ENCODE data around the gene HIF3A. TPM values are rescaled to one million over a fixed set of nuclear protein-coding genes. Genes with fewer than 3 reads are reported as not detected.
"Not testable (repeated sequence)": the region's sequence is repeated elsewhere in the genome, so short reads cannot be mapped to it uniquely, and the experiment has no call there.

HIF3A gene
- total RNA-seq, 1 donor from 2014 or later, result 12.6 TPM

DNA sequence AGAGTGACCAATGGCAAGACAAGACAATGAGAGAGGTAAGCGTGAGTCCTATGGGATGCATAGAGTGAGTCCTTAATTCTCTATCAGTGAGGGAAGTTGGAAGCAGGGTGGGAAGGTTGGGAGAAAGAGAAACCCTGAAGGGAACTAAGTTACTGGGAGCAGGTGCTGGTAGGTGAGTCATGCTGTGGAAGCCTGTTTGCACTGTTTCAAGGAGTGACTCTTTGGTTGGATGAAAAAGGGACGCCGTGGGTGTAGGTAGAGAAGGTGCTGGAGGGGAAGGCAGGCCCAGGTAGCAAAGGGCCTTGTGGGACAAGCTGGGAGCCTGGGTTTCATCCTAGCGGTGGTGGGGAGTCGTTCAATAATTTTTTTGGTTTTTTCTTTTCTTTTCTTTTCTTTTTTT is 45.4 kb upstream of the HIF3A start:
- no peaks in the 10 kb centered on the region for H3K36me3 ChIP-seq (ENCODE audit: insufficient read depth, low read length)
- no peak overlapping the region for H3K4me2 ChIP-seq (ENCODE audit: low read length)
- H3K27ac Mint-ChIP-seq (ENCODE audit: unreplicated experiment), result no peak overlapping the region
- peaks cover 4% of the 10 kb centered on the region for H3K4me1 Mint-ChIP-seq (ENCODE audit: low read depth, unreplicated experiment)
- no peaks in the 10 kb centered on the region for H3K4me1 ChIP-seq (ENCODE audit: insufficient read depth, low read length)
- no peaks in the 10 kb centered on the region for H3K9me3 Mint-ChIP-seq (ENCODE audit: unreplicated experiment)
- peaks cover 64% of the 10 kb centered on the region for H3K27me3 ChIP-seq (ENCODE audit: insufficient read depth, low read length)
- H3K79me2 ChIP-seq (ENCODE audit: insufficient read depth, low read length), result no peaks in the 10 kb centered on the region
- FAIRE-seq, result no peak
- no peak overlapping the region for H3K27ac ChIP-seq (ENCODE audit: low read depth, low read length)
- no peaks in the 10 kb centered on the region for H3K36me3 Mint-ChIP-seq (ENCODE audit: low read depth, unreplicated experiment)
- H3K4me3 Mint-ChIP-seq (ENCODE audit: unreplicated experiment), result no peak overlapping the region
- no peak for TF ChIP-seq EZH2 (IDR thresholded peaks at IDR 0.05; ENCODE audit: insufficient read depth, low read length)
- TF ChIP-seq, protein P1, sequence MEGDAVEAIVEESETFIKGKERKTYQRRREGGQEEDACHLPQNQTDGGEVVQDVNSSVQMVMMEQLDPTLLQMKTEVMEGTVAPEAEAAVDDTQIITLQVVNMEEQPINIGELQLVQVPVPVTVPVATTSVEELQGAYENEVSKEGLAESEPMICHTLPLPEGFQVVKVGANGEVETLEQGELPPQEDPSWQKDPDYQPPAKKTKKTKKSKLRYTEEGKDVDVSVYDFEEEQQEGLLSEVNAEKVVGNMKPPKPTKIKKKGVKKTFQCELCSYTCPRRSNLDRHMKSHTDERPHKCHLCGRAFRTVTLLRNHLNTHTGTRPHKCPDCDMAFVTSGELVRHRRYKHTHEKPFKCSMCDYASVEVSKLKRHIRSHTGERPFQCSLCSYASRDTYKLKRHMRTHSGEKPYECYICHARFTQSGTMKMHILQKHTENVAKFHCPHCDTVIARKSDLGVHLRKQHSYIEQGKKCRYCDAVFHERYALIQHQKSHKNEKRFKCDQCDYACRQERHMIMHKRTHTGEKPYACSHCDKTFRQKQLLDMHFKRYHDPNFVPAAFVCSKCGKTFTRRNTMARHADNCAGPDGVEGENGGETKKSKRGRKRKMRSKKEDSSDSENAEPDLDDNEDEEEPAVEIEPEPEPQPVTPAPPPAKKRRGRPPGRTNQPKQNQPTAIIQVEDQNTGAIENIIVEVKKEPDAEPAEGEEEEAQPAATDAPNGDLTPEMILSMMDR (IDR thresholded peaks at IDR 0.05; ENCODE audit: insufficient read depth, low read depth, low read length), result no peak
- no peaks in the 10 kb centered on the region for H4K20me1 ChIP-seq (ENCODE audit: insufficient read depth, low read length)
- no peak overlapping the region for H3K9ac ChIP-seq (ENCODE audit: low read length)
- no peak overlapping the region for H3K4me3 ChIP-seq (ENCODE audit: insufficient read depth, low read depth, low read length)
- DNase-seq (ENCODE audit: low read depth), result no peak
- H3K27me3 Mint-ChIP-seq (ENCODE audit: low read depth, unreplicated experiment), result peaks cover 41% of the 10 kb centered on the region
- H3K9me3 ChIP-seq (ENCODE audit: insufficient read depth, low read depth, low read length), result peaks cover 2% of the 10 kb centered on the region
- no peak overlapping the region for H2AFZ ChIP-seq (ENCODE audit: low read depth, low read length)

DNA sequence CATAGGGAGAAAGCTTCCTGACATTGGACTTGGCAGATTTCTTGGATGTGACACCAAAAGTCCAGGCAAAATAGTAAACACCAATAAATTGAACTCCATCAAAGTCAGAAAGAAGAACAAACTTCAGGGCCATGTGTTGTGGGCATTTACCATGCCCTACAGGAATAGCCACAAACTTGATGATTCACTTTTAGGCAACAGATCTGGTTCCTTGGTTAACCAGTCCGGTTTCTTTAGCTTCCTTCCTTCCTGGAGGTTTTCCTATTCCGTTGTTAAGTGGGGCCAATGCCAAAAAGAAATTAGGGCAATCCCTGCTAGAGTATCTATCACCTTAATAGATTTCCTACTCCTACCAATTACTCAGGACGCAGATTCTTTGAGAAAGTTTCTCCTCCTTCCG is 42.1 kb upstream of the HIF3A start:
- no peaks in the 10 kb centered on the region for H3K4me1 ChIP-seq (ENCODE audit: insufficient read depth, low read length)
- H3K27ac ChIP-seq (ENCODE audit: low read depth, low read length), result no peak overlapping the region
- H3K4me2 ChIP-seq (ENCODE audit: low read length), result no peak overlapping the region
- Mint-ChIP-seq H3K27me3 (ENCODE audit: low read depth, unreplicated experiment) (peaks cover 24% of the 10 kb centered on the region), H3K27ac (ENCODE audit: unreplicated experiment) (no peak overlapping the region), H3K4me1 (ENCODE audit: low read depth, unreplicated experiment) (peaks cover 12% of the 10 kb centered on the region), H3K4me3 (ENCODE audit: unreplicated experiment) (no peak overlapping the region), H3K9me3 (ENCODE audit: unreplicated experiment) (no peaks in the 10 kb centered on the region), H3K36me3 (ENCODE audit: low read depth, unreplicated experiment) (no peaks in the 10 kb centered on the region)
- no peak overlapping the region for H3K9ac ChIP-seq (ENCODE audit: low read length)
- FAIRE-seq, result no peak
- H3K27me3 ChIP-seq (ENCODE audit: insufficient read depth, low read length), result peaks cover 54% of the 10 kb centered on the region
- no peak overlapping the region for H2AFZ ChIP-seq (ENCODE audit: low read depth, low read length)
- no peaks in the 10 kb centered on the region for H3K79me2 ChIP-seq (ENCODE audit: insufficient read depth, low read length)
- DNase-seq (ENCODE audit: low read depth), result no peak
- no peak for TF ChIP-seq EZH2 (IDR thresholded peaks at IDR 0.05; ENCODE audit: insufficient read depth, low read length)
- TF ChIP-seq, protein P1 (IDR thresholded peaks at IDR 0.05; ENCODE audit: insufficient read depth, low read depth, low read length), result no peak
- peaks cover 2% of the 10 kb centered on the region for H3K9me3 ChIP-seq (ENCODE audit: insufficient read depth, low read depth, low read length)
- H3K36me3 ChIP-seq (ENCODE audit: insufficient read depth, low read length), result no peaks in the 10 kb centered on the region
- no peaks in the 10 kb centered on the region for H4K20me1 ChIP-seq (ENCODE audit: insufficient read depth, low read length)
- no peak overlapping the region for H3K4me3 ChIP-seq (ENCODE audit: insufficient read depth, low read depth, low read length)

GRCh38 chr19:46256855-46257254 is 40.0 kb upstream of the HIF3A start:
- Mint-ChIP-seq H3K27me3 (ENCODE audit: low read depth, unreplicated experiment) (peaks cover 15% of the 10 kb centered on the region), H3K27ac (ENCODE audit: unreplicated experiment) (peak overlapping the region; percentile 34)
- no peak for FAIRE-seq

DNA sequence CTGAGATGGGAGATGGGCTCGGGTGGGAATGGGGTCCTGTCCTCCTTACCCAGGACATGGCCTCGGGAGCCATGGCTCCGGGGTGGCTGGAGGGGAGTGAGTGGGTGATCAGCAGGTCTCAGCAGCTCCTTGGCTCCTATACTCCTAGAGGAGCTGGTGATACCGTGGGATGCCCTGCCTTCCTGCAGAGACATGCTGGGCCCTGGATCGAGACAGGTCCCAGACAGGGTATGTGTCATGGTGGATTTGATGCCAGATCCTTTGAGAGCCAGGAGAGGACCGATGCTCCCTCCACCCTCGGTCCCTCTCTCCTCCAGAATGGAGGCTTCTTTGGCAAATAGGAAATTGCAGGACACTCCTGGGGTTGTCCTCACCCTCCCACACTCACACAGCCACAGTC is 35.3 kb upstream of the HIF3A start:
- H3K27me3 Mint-ChIP-seq (ENCODE audit: low read depth, unreplicated experiment); H4K20me1 ChIP-seq (ENCODE audit: insufficient read depth, low read length); H3K27ac Mint-ChIP-seq (ENCODE audit: unreplicated experiment): not testable (repeated sequence)

More at GRCh38 chr19:46256855-46257254, 40.0 kb upstream of the HIF3A start:
- no peak for DNase-seq (ENCODE audit: low read depth)
- Histone ChIP-seq H3K79me2 (ENCODE audit: insufficient read depth, low read length) (no peaks in the 10 kb centered on the region), H3K9me3 (ENCODE audit: insufficient read depth, low read depth, low read length) (peaks cover 2% of the 10 kb centered on the region), H3K36me3 (ENCODE audit: insufficient read depth, low read length) (no peaks in the 10 kb centered on the region), H3K27ac (ENCODE audit: low read depth, low read length) (no peak overlapping the region), H3K27me3 (ENCODE audit: insufficient read depth, low read length) (peaks cover 51% of the 10 kb centered on the region), H3K4me3 (ENCODE audit: insufficient read depth, low read depth, low read length) (no peak overlapping the region), H3K4me1 (ENCODE audit: insufficient read depth, low read length) (no peaks in the 10 kb centered on the region), H4K20me1 (ENCODE audit: insufficient read depth, low read length) (no peaks in the 10 kb centered on the region), H2AFZ (ENCODE audit: low read depth, low read length) (no peak overlapping the region), H3K9ac (ENCODE audit: low read length) (no peak overlapping the region), H3K4me2 (ENCODE audit: low read length) (no peak overlapping the region)
- Mint-ChIP-seq H3K36me3 (ENCODE audit: low read depth, unreplicated experiment) (peaks cover 2% of the 10 kb centered on the region), H3K9me3 (ENCODE audit: unreplicated experiment) (no peaks in the 10 kb centered on the region), H3K4me3 (ENCODE audit: unreplicated experiment) (no peak overlapping the region), H3K4me1 (ENCODE audit: low read depth, unreplicated experiment) (peaks cover 8% of the 10 kb centered on the region)
- TF ChIP-seq, protein P1 (IDR thresholded peaks at IDR 0.05; ENCODE audit: insufficient read depth, low read depth, low read length), result no peak
- TF ChIP-seq EZH2 (IDR thresholded peaks at IDR 0.05; ENCODE audit: insufficient read depth, low read length), result no peak

More for the DNA sequence above, 35.3 kb upstream of the HIF3A start:
- H3K4me3 ChIP-seq (ENCODE audit: insufficient read depth, low read depth, low read length); H3K27ac ChIP-seq (ENCODE audit: low read depth, low read length); H2AFZ ChIP-seq (ENCODE audit: low read depth, low read length); H3K36me3 Mint-ChIP-seq (ENCODE audit: low read depth, unreplicated experiment); H3K9me3 ChIP-seq (ENCODE audit: insufficient read depth, low read depth, low read length); H3K79me2 ChIP-seq (ENCODE audit: insufficient read depth, low read length); H3K9ac ChIP-seq (ENCODE audit: low read length); H3K9me3 Mint-ChIP-seq (ENCODE audit: unreplicated experiment); FAIRE-seq; H3K4me3 Mint-ChIP-seq (ENCODE audit: unreplicated experiment); H3K36me3 ChIP-seq (ENCODE audit: insufficient read depth, low read length); DNase-seq (ENCODE audit: low read depth); H3K4me2 ChIP-seq (ENCODE audit: low read length): not testable (repeated sequence)
- Histone ChIP-seq H3K4me1 (ENCODE audit: insufficient read depth, low read length) (peaks cover 11% of the 10 kb centered on the region), H3K27me3 (ENCODE audit: insufficient read depth, low read length) (peaks cover 46% of the 10 kb centered on the region)
- H3K4me1 Mint-ChIP-seq (ENCODE audit: low read depth, unreplicated experiment), result peaks cover 27% of the 10 kb centered on the region

All from astrocyte (in vitro differentiated cells and primary cell).